Non-pigmented ciliary epithelial cell (primary cell): ENCODE data around the gene CLEC3B.
"Not testable (repeated sequence)": the region's sequence is repeated elsewhere in the genome, so short reads cannot be mapped to it uniquely, and the experiment has no call there.

Source experiments
- DNase-seq: peaks from one replicate; pipeline ENCODE4 v3.0.0-alpha.2; 2010; ENCODE audit warnings: low read depth

The CLEC3B gene

GRCh38 chr3:45026038-45026437 is at the start of gene CLEC3B:
Gene CLEC3B, plus strand, starts transcription at chr3:45026303. Its CDS starts 60 bp downstream, at chr3:45026363.
- DNase-seq: no peak

GRCh38 chr3:44981220-44981619 is 44.9 kb upstream of the CLEC3B start:
- no peak for DNase-seq

- DNase-seq: no peak
Measured at GRCh38 chr3:44981751-44982150, 44.4 kb upstream of the CLEC3B start.

GRCh38 chr3:44982817-44983216 is 43.3 kb upstream of the CLEC3B start:
- DNase-seq: no peak

- DNase-seq: no peak
Measured at GRCh38 chr3:44983484-44983941, 42.6 kb upstream of the CLEC3B start.

GRCh38 chr3:44984335-44984734 is 41.8 kb upstream of the CLEC3B start:
- no peak for DNase-seq

- not testable (repeated sequence) for DNase-seq
Measured at GRCh38 chr3:44986330-44986729, 39.8 kb upstream of the CLEC3B start.

GRCh38 chr3:44987332-44987731 is 38.8 kb upstream of the CLEC3B start:
- no peak for DNase-seq

- DNase-seq: no peak
Measured at GRCh38 chr3:44988073-44988472, 38.0 kb upstream of the CLEC3B start.

GRCh38 chr3:44989141-44989540 is 37.0 kb upstream of the CLEC3B start:
- no peak for DNase-seq

GRCh38 chr3:44989636-44990373 is 36.3 kb upstream of the CLEC3B start:
- DNase-seq: no peak

- no peak for DNase-seq
Measured at GRCh38 chr3:44991326-44991725, 34.8 kb upstream of the CLEC3B start.

GRCh38 chr3:44992555-44993470 is 33.3 kb upstream of the CLEC3B start:
- no peak for DNase-seq

- DNase-seq: no peak
Measured at GRCh38 chr3:44993471-44994205, 32.5 kb upstream of the CLEC3B start.

GRCh38 chr3:44995142-44995770 is 30.8 kb upstream of the CLEC3B start:
- no peak for DNase-seq

GRCh38 chr3:44996556-44996969 is 29.5 kb upstream of the CLEC3B start:
- DNase-seq: no peak

- DNase-seq: no peak
Measured at GRCh38 chr3:44999782-45000181, 26.3 kb upstream of the CLEC3B start.

GRCh38 chr3:45000823-45001222 is 25.3 kb upstream of the CLEC3B start:
- no peak for DNase-seq

- no peak for DNase-seq
Measured at GRCh38 chr3:45001738-45002137, 24.4 kb upstream of the CLEC3B start.

- no peak for DNase-seq
Measured at GRCh38 chr3:45002139-45002660, 23.9 kb upstream of the CLEC3B start.

GRCh38 chr3:45002720-45003119 is 23.4 kb upstream of the CLEC3B start:
- no peak for DNase-seq

- DNase-seq: no peak
Measured at GRCh38 chr3:45003406-45003805, 22.7 kb upstream of the CLEC3B start.
